Esophagus squamous epithelium (tissue), 4 donors: Measurements from ENCODE around the gene NFYB.

Experiments
- POLR2A ChIP-seq, 4 donors: fragments of 450-650 bp; IDR thresholded peaks; one replicate each; pipeline ENCODE4 v1.6.1; 2017; ENCODE audit warnings: antibody characterized with exemption in 4 of 4, mild to moderate bottlenecking in 4 of 4, moderate library complexity in 3 of 4
- TF ChIP-seq, protein P1 (sequence below), 6 experiments: fragments of 450-650 bp in 4 of 6; fragments of 200-600 bp in 2 of 6; sonication (generic) in 2 of 6; IDR thresholded peaks; one replicate each; pipeline ENCODE4 v1.5.1; 2016 to 2019; ENCODE audit warnings: antibody characterized with exemption in 6 of 6, mild to moderate bottlenecking in 4 of 6, moderate library complexity in 4 of 6

- TF ChIP-seq, protein P1, sequence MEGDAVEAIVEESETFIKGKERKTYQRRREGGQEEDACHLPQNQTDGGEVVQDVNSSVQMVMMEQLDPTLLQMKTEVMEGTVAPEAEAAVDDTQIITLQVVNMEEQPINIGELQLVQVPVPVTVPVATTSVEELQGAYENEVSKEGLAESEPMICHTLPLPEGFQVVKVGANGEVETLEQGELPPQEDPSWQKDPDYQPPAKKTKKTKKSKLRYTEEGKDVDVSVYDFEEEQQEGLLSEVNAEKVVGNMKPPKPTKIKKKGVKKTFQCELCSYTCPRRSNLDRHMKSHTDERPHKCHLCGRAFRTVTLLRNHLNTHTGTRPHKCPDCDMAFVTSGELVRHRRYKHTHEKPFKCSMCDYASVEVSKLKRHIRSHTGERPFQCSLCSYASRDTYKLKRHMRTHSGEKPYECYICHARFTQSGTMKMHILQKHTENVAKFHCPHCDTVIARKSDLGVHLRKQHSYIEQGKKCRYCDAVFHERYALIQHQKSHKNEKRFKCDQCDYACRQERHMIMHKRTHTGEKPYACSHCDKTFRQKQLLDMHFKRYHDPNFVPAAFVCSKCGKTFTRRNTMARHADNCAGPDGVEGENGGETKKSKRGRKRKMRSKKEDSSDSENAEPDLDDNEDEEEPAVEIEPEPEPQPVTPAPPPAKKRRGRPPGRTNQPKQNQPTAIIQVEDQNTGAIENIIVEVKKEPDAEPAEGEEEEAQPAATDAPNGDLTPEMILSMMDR (IDR thresholded peaks at IDR 0.05): no peak
- TF ChIP-seq POLR2A (IDR thresholded peaks at IDR 0.05): no peak
Observed at GRCh38 chr12:104164634-104165033, 26.6 kb upstream of the NFYB start.
